GM12878 (cell line): ENCODE measurements around the gene EMX1. TPM values are rescaled to one million over a fixed set of nuclear protein-coding genes. Genes with fewer than 3 reads are reported as not detected.

Experiments used
- ATAC-seq: fragments of 200-7000 bp; cut with Tn5 transposase; 3 replicates; pipeline ENCODE4 v1.9.1; 2020; ENCODE audit warnings: mild to moderate bottlenecking, moderate library complexity
- BruUV-seq: library from RNA; stranded (reverse); fragments of 400-500 nt; replicated peaks from 2 replicates; lab custom pipeline; 2021; lab: Mats Ljungman, UMichigan
- CTCF ChIA-PET: fragments of 300-600 bp; sonication (Branson Sonifier 250); formaldehyde crosslinking; extraction: SDS; loops from one replicate; lab custom pipeline; 2021; ENCODE audit warnings: inconsistent platforms; lab: Yijun Ruan, JAX
- POLR2A ChIA-PET: fragments of 350-600 bp; formaldehyde crosslinking; extraction: SDS; loops from one replicate; lab custom pipeline; 2021; ENCODE audit warnings: inconsistent platforms; lab: Charles Lee
- RAD21 ChIA-PET: fragments of 300-600 bp; sonication (Branson Sonifier 250); formaldehyde crosslinking; loops from one replicate; lab custom pipeline; 2023; ENCODE audit warnings: antibody characterized with exemption; ENCODE audit not compliant: unreplicated experiment; lab: Charles Lee
- SMC1A ChIA-PET: fragments of 300-600 bp; sonication (Branson Sonifier 250); formaldehyde crosslinking; loops from one replicate; lab custom pipeline; 2023; ENCODE audit not compliant: unreplicated experiment, uncharacterized antibody; lab: Charles Lee
- DNase-seq: peaks from one replicate; pipeline ENCODE4 v3.0.0-alpha.2; 2011; ENCODE audit warnings: low read depth, low spot score
- FAIRE-seq: peaks from 3 replicates; lab custom pipeline; 2011; peaks lifted over from hg19 to GRCh38; lab: Jason Lieb, UNC
- H2AFZ ChIP-seq: 2 replicates; pipeline ENCODE4 v1.6.0; 2011; ENCODE audit warnings: low read depth, low read length, control low read depth; ENCODE audit not compliant: control insufficient read depth
- H3K27ac ChIP-seq: 2 replicates; pipeline ENCODE4 v1.5.1; 2011; ENCODE audit warnings: control low read depth; ENCODE audit not compliant: control insufficient read depth, insufficient read depth
- H3K27me3 ChIP-seq, 2 experiments: replicated peaks in 1 of 2; 2 replicates each; pipeline versions ENCODE4 v1.6.0 to v1.6.1; 2011; ENCODE audit warnings: low read length in 1 of 2; ENCODE audit not compliant: control insufficient read depth in 2 of 2, insufficient read depth in 2 of 2
- H3K36me3 ChIP-seq, 2 experiments: 2 replicates each; pipeline ENCODE4 v1.5.1; 2011; ENCODE audit warnings: low read length in 1 of 2; ENCODE audit not compliant: control insufficient read depth in 2 of 2, insufficient read depth in 2 of 2
- H3K4me1 ChIP-seq: 2 replicates; pipeline ENCODE4 v1.6.1; 2011; ENCODE audit warnings: mild to moderate bottlenecking, low read length, moderate library complexity, mixed read lengths; ENCODE audit not compliant: control insufficient read depth, insufficient read depth
- H3K4me2 ChIP-seq: 2 replicates; pipeline ENCODE4 v1.6.0; 2011; ENCODE audit warnings: control low read depth; ENCODE audit not compliant: control insufficient read depth, insufficient read depth
- H3K4me3 ChIP-seq: fragments of 200-600 bp; sonication (generic); 2 replicates; pipeline ENCODE4 v1.5.1; 2016
- H3K79me2 ChIP-seq: 2 replicates; pipeline ENCODE4 v1.6.0; 2011; ENCODE audit warnings: low read length; ENCODE audit not compliant: control insufficient read depth, insufficient read depth
- H3K9ac ChIP-seq: 2 replicates; pipeline ENCODE4 v1.8.0; 2011; ENCODE audit warnings: low read length, control low read depth, mixed read lengths; ENCODE audit not compliant: control insufficient read depth, insufficient read depth
- H3K9me3 ChIP-seq: replicated peaks from 3 replicates; pipeline ENCODE4 v1.5.1; 2011; ENCODE audit warnings: mild to moderate bottlenecking, low read length; ENCODE audit not compliant: control insufficient read depth, insufficient read depth
- H4K20me1 ChIP-seq: 2 replicates; pipeline ENCODE4 v1.6.0; 2011; ENCODE audit not compliant: control insufficient read depth, insufficient read depth
- BACH1 ChIP-seq: fragments of 450-650 bp; IDR thresholded peaks from 2 replicates; pipeline ENCODE4 v1.6.1; 2017; ENCODE audit warnings: mild to moderate bottlenecking, borderline replicate concordance
- EGR1 ChIP-seq, 2 experiments: IDR thresholded peaks; 1 replicate in 1 of 2; 2 replicates in 1 of 2; pipeline ENCODE4 v1.6.1; 2011 to 2012; ENCODE audit warnings: low read depth in 2 of 2, low read length in 2 of 2, borderline replicate concordance in 1 of 2, mild to moderate bottlenecking in 1 of 2, moderate library complexity in 1 of 2
- FOS ChIP-seq: IDR thresholded peaks from 3 replicates; pipeline ENCODE4 v1.6.1; 2011; ENCODE audit warnings: borderline replicate concordance; ENCODE audit not compliant: insufficient read length; ENCODE audit errors: extremely low read depth
- FOXK2 ChIP-seq: fragments of 450-650 bp; IDR thresholded peaks from 2 replicates; pipeline ENCODE4 v1.6.1; 2017; ENCODE audit warnings: mild to moderate bottlenecking, moderate library complexity
- JUND ChIP-seq: IDR thresholded peaks from 2 replicates; pipeline ENCODE4 v1.6.1; 2012; ENCODE audit warnings: low read depth, mild to moderate bottlenecking, low read length, improper control_type of control experiment, moderate library complexity
- NRF1 ChIP-seq: conservative IDR thresholded peaks from 2 replicates; pipeline ENCODE4 v1.6.1; 2011; ENCODE audit warnings: mild to moderate bottlenecking, low read depth, low read length, improper control_type of control experiment
- RBBP5 ChIP-seq: fragments of 200-600 bp; sonication (generic); conservative IDR thresholded peaks from 2 replicates; pipeline ENCODE4 v1.6.1; 2016
- RELA ChIP-seq: fragments of 450-650 bp; IDR thresholded peaks from 2 replicates; pipeline ENCODE4 v1.8.0; 2014; ENCODE audit warnings: borderline replicate concordance; ENCODE audit not compliant: partially characterized antibody
- SIN3A ChIP-seq: IDR thresholded peaks from 2 replicates; pipeline ENCODE4 v1.6.1; 2012; ENCODE audit warnings: low read depth, low read length, improper control_type of control experiment
- SMARCA5 ChIP-seq: fragments of 450-650 bp; IDR thresholded peaks from 2 replicates; pipeline ENCODE4 v1.6.1; 2017; ENCODE audit warnings: mild to moderate bottlenecking
- SP1 ChIP-seq: IDR thresholded peaks from one replicate; pipeline ENCODE4 v1.6.1; 2011; ENCODE audit warnings: low read depth, low read length
- WGBS: methylation state at CpG from one replicate; pipeline ENCODE4 v1.1.6; 2016; ENCODE audit warnings: low lambda C conversion rate; ENCODE audit not compliant: insufficient replicate concordance, insufficient coverage; ENCODE audit errors: missing lambda C conversion rate; 5-methylcytosine and 5-hydroxymethylcytosine counted together
- in situ Hi-C: fragments of 300-500 bp; cut with MboI; formaldehyde crosslinking; loops from 9 replicates; pipeline ENCODE4 v1.14.3; 2018; ENCODE audit warnings: mixed read lengths
- intact Hi-C: fragments of 100-400 bp; cut with micrococcal nuclease; formaldehyde crosslinking; loops from one replicate; pipeline ENCODE4 v1.14.2; 2022; ENCODE audit not compliant: unreplicated experiment
- polyA plus RNA-seq, 11 experiments: library from polyadenylated mRNA; depleted of rRNA in 4 of 11; unstranded in 6 of 11; stranded (reverse) in 5 of 11; fragments of >200 nt; fragmentation: Nextera tagmentation in 4 of 11; fragmentation: Illumina TruSeq in 1 of 11; extraction: Ambion mirVana in 4 of 11; extraction: Trizol in 1 of 11; gene quantifications; 1 replicate in 1 of 11; 2 replicates in 10 of 11; pipeline versions ENCODE4 v1.2.1 to v1.2.3, GENCODE V29; 2011 to 2016; ENCODE audit warnings: inconsistent platforms in 2 of 11, missing spikeins in 2 of 11, low read depth in 1 of 11
- total RNA-seq, 4 experiments: library from RNA; depleted of rRNA in 3 of 4; stranded (reverse); fragments of >200 nt in 3 of 4; fragmentation: Illumina TruSeq in 1 of 4; extraction: Trizol in 1 of 4; gene quantifications; 2 replicates each; pipeline versions ENCODE4 v1.2.1 to v1.2.3, GENCODE V29; 2013 to 2021
- TF ChIP-seq, protein P1 (sequence below): fragments of 450-650 bp; IDR thresholded peaks from 2 replicates; pipeline ENCODE4 v1.6.1; 2017; ENCODE audit warnings: antibody characterized with exemption, mild to moderate bottlenecking, moderate library complexity

Gene EMX1
- total and polyA plus RNA-seq, 10 of the 15 experiments (the other 5 are each of a cell fraction or from before 2014, with no cell fraction given), result 0.07 to 5.1 (median 1.2) TPM; not detected in 1

DNA sequence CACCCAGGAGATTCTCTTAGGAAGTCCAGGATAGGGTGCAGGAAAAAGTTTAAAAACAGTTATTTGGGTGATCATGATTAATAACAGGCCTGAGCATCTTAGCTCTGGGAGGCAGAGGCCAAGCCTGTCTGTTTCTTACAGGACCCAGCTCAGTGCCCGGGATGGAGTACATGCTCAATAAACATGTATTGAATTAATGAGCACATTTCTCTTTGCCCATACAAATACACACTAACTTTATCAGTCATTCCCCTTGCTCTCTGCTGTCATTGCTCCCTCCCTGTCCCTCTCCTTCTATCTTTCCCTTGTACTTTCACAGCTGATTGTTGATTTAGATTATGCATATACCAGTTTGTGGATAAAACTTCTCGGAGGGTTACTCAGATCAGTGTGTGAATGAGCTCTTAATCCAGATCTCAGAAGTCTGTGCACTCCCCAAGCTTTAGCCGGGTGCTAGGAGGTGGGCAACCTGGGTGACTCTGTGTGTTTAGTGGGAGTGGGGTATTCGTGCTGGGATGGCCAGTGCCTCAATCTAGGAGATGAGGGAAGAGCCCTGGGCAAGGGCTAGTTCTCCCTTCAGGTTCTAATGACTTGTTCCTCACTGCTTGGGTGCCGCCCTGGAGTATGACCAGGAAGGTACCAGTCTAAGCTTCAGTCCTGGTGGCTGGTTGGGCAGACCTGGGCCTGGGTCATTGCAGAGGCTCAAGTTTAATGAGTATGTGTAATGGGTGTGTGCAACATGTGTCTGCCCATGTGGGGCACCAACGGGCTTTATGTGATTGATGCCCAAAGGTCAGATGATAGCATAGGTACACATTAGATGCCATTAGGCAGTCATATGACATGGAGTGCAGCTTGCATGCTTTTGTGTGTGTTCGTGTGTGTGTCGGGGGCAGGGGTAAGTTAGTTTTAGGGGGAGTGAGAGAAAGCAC, 10.6 kb downstream of the EMX1 start (continued):
- TF ChIP-seq, protein P1, sequence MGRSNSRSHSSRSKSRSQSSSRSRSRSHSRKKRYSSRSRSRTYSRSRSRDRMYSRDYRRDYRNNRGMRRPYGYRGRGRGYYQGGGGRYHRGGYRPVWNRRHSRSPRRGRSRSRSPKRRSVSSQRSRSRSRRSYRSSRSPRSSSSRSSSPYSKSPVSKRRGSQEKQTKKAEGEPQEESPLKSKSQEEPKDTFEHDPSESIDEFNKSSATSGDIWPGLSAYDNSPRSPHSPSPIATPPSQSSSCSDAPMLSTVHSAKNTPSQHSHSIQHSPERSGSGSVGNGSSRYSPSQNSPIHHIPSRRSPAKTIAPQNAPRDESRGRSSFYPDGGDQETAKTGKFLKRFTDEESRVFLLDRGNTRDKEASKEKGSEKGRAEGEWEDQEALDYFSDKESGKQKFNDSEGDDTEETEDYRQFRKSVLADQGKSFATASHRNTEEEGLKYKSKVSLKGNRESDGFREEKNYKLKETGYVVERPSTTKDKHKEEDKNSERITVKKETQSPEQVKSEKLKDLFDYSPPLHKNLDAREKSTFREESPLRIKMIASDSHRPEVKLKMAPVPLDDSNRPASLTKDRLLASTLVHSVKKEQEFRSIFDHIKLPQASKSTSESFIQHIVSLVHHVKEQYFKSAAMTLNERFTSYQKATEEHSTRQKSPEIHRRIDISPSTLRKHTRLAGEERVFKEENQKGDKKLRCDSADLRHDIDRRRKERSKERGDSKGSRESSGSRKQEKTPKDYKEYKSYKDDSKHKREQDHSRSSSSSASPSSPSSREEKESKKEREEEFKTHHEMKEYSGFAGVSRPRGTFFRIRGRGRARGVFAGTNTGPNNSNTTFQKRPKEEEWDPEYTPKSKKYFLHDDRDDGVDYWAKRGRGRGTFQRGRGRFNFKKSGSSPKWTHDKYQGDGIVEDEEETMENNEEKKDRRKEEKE, result no peak
- TF ChIP-seq EGR1 (IDR thresholded peaks at IDR 0.05; ENCODE audit: borderline replicate concordance in 1 of 2, low read depth in 2 of 2, low read length in 2 of 2), result no peak
- no peak for TF ChIP-seq SP1
- no peak for TF ChIP-seq RELA

- no peak for FAIRE-seq
- peaks cover 2 to 9% of the 10 kb centered on the region in 2 experiments for H3K27me3 ChIP-seq
- in situ Hi-C loops, result no loop called here
- H2AFZ ChIP-seq, result no peak overlapping the region
- no peak overlapping the region for H3K4me2 ChIP-seq
- no peaks in the 10 kb centered on the region for H3K36me3 ChIP-seq
- no peak overlapping the region for H3K4me3 ChIP-seq
- ChIA-PET SMC1A (no interaction called here), CTCF (interaction anchor here (0.5 to 9.4 kb wide), 3 partner anchors 36 to 283 kb away, joined by 3 to 105 read pairs (median 5); no protein-coding TSS in a partner anchor), RAD21 (interaction anchor here (0.6 to 4.6 kb wide), 2 partner anchors 28 to 35 kb away, joined by 3 to 30 read pairs; no protein-coding TSS in a partner anchor), POLR2A (no interaction called here)
- no peak for ATAC-seq
- 0% methylated on average over 1 of the region's 1 CpG for WGBS
- no peaks in the 10 kb centered on the region for H3K9me3 ChIP-seq
- BruUV-seq, result no TSS peak
- intact Hi-C loops, result no loop called here
- no peaks in the 10 kb centered on the region; the same call in 1 of the 2 replicates for H4K20me1 ChIP-seq
- H3K79me2 ChIP-seq, result no peaks in the 10 kb centered on the region
- DNase-seq, result no peak
- H3K27ac ChIP-seq, result no peak overlapping the region
- TF ChIP-seq FOS (no peak), BACH1 (no peak), SIN3A (no peak), RBBP5 (no peak), FOXK2 (no peak), SMARCA5 (no peak), NRF1 (no peak), JUND (no peak), RELA (no peak)
- no peaks in the 10 kb centered on the region for H3K4me1 ChIP-seq
- no peak overlapping the region for H3K9ac ChIP-seq
Observed at GRCh38 chr2:72929010-72929409, 11.7 kb downstream of the EMX1 start.
